ENCODE results near the gene XPO1. TPM values are rescaled to one million over a fixed set of nuclear protein-coding genes. Genes with fewer than 3 reads are reported as not detected.

Gene XPO1
- polyA plus RNA-seq, 1 donor: 142 TPM

DNA sequence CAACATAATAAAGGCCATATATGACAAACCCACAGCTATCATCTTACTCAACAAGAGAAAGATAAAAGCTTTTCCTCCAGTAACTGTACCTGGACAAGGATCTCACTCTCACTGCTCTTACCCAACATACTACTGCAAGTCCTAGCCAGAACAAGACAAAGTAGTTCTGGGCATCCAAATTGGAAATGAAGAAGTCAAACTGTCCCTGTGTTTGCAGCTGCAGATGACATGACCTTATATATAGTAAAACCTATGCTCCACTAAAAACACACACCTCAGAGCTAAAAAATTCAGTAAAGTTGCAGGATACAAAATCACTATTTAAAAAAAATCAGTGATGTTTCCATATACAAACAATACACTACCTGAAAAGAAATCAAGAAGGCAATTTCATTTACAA lies 99.5 kb downstream of the XPO1 start:
- no peak for DNase-seq
- Histone ChIP-seq H3K27me3 (ENCODE audit: control insufficient read depth, insufficient read depth, low read length) (no peaks in the 10 kb centered on the region), H3K27ac (ENCODE audit: low read length) (no peak overlapping the region), H3K4me1 (ENCODE audit: control insufficient read depth, insufficient read depth, low read length) (peaks cover 7% of the 10 kb centered on the region), H3K36me3 (ENCODE audit: control insufficient read depth, insufficient read depth, low read length) (peaks cover 5% of the 10 kb centered on the region), H3K4me3 (ENCODE audit: low read length) (no peak overlapping the region), H3K9me3 (ENCODE audit: control insufficient read depth, low read depth, low read length) (no peaks in the 10 kb centered on the region)

DNA sequence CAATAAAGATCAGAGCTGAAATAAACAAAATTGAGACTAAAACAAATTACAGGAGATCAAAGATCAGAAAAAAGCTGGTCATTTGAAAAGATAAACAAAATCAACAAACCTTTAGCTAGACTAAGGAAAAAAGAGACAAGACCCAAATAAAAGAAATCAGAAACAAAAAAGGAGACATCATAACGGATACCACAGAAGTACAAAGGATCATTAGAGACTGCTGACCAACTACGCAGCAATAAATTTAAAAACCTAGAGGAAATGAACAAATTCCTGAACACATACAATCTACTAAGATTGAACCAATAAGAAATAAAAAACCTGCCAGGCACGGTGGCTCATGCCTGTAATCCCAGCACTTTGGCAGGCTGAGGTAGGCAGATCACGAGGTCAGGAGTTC lies 101.0 kb downstream of the XPO1 start:
- WGBS (ENCODE audit: insufficient coverage, low lambda C conversion rate): 80% methylated on average over 1 of the region's 4 CpGs
- Histone ChIP-seq H3K36me3 (ENCODE audit: control insufficient read depth, insufficient read depth, low read length) (peaks cover 5% of the 10 kb centered on the region), H3K9me3 (ENCODE audit: control insufficient read depth, low read depth, low read length) (no peaks in the 10 kb centered on the region), H3K4me3 (ENCODE audit: low read length) (no peak overlapping the region), H3K27me3 (ENCODE audit: control insufficient read depth, insufficient read depth, low read length) (no peaks in the 10 kb centered on the region), H3K27ac (ENCODE audit: low read length) (no peak overlapping the region), H3K4me1 (ENCODE audit: control insufficient read depth, insufficient read depth, low read length) (peaks cover 20% of the 10 kb centered on the region)
- DNase-seq: no peak

DNA sequence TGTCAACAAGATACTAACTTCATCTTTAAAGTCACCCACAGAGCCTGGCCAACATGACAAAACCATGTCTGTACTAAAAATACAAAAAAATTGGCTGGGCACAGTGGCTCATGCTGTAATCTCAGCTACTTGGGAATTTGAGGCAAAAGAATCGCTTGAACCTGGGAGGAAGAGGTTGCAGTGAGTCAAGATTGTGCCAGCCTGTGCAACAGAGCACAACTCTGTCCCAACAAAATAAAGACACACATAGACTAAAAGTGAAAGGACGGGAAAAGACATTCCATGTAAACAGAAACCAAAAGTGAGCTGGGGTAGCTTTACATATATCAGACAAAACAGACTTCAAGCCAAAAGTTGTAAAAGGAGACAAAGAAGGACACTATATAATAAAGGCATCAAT lies 102.1 kb downstream of the XPO1 start:
- peak in 1 of 2 donors; percentile 43 for DNase-seq
- Histone ChIP-seq H3K27me3 (ENCODE audit: control insufficient read depth, insufficient read depth, low read length) (no peaks in the 10 kb centered on the region), H3K4me3 (ENCODE audit: low read length) (no peak overlapping the region), H3K4me1 (ENCODE audit: control insufficient read depth, insufficient read depth, low read length) (peaks cover 23% of the 10 kb centered on the region), H3K27ac (ENCODE audit: low read length) (no peak overlapping the region), H3K9me3 (ENCODE audit: control insufficient read depth, low read depth, low read length) (no peaks in the 10 kb centered on the region), H3K36me3 (ENCODE audit: control insufficient read depth, insufficient read depth, low read length) (peaks cover 5% of the 10 kb centered on the region)
- 57% methylated on average over 1 of the region's 2 CpGs for WGBS (ENCODE audit: insufficient coverage, low lambda C conversion rate)

DNA sequence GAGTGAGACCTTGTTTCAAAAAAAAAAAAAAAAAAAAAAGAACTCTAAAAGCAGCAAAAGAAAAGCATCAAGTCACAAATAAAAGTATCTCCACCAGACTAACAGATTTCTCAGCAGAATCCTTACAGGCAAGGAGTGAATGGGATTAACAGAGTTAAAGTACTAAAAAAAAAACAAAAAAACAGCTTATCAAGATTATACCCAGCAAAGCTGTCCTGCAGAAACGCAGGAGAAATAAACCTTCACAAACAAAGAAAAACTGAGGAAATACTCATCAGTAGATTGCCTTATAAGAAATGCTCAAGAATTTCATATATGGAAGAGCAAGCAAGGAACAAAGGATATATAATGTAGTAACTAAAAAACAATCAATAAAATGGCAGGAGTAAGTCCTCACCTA lies 102.9 kb downstream of the XPO1 start:
- Histone ChIP-seq H3K27me3 (ENCODE audit: control insufficient read depth, insufficient read depth, low read length) (no peaks in the 10 kb centered on the region), H3K4me1 (ENCODE audit: control insufficient read depth, insufficient read depth, low read length) (peaks cover 23% of the 10 kb centered on the region), H3K4me3 (ENCODE audit: low read length) (no peak overlapping the region), H3K36me3 (ENCODE audit: control insufficient read depth, insufficient read depth, low read length) (peaks cover 5% of the 10 kb centered on the region), H3K27ac (ENCODE audit: low read length) (no peak overlapping the region), H3K9me3 (ENCODE audit: control insufficient read depth, low read depth, low read length) (no peaks in the 10 kb centered on the region)
- DNase-seq: no peak
- no CpG with 5 or more reads among the region's 1 CpG for WGBS (ENCODE audit: insufficient coverage, low lambda C conversion rate)

DNA sequence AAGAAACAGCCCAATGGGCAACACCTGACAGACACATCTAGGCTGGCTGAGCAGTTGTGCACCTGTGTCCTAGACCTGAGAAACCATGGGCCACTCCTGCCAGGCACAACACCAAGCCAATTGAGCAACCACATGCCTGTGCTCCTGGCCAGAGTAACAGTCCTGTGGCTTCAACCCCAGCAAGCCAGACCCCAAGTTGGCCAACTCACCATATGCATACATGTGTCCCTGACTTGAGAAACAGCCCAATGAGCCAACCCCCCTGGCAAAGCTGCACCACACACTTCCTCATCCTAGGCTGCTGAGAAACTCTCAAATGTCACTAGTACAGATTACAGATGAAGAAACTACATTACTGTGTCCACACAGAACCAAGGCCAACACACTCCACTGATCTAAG lies 103.8 kb downstream of the XPO1 start:
- H3K4me3 ChIP-seq (ENCODE audit: low read length): no peak overlapping the region
- DNase-seq: no peak
- H3K36me3 ChIP-seq (ENCODE audit: control insufficient read depth, insufficient read depth, low read length): peaks cover 3% of the 10 kb centered on the region
- no peak overlapping the region for H3K27ac ChIP-seq (ENCODE audit: low read length)
- H3K9me3 ChIP-seq (ENCODE audit: control insufficient read depth, low read depth, low read length): no peaks in the 10 kb centered on the region
- H3K27me3 ChIP-seq (ENCODE audit: control insufficient read depth, insufficient read depth, low read length): no peaks in the 10 kb centered on the region
- H3K4me1 ChIP-seq (ENCODE audit: control insufficient read depth, insufficient read depth, low read length): peaks cover 23% of the 10 kb centered on the region

DNA sequence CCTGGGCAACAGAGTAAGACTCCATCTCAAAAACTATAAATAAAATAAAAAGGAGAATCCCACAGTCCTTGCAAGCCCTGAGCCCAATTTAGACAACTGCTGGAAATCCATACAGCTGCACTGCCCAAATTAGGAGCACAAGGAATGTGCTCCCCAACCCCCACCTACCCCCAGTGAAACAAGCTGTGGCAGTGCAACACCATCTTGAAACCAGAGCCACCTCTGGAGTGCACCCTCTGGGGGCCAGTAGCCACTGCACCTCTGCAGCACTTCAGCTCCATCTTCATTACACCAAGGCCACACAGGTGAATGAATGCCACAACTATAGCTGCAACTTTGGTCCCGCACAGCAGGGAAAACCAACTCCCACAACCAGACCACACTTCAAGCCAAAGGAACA lies 104.5 kb downstream of the XPO1 start:
- H3K36me3 ChIP-seq (ENCODE audit: control insufficient read depth, insufficient read depth, low read length): no peaks in the 10 kb centered on the region
- H3K4me3 ChIP-seq (ENCODE audit: low read length): no peak overlapping the region
- no peaks in the 10 kb centered on the region for H3K27me3 ChIP-seq (ENCODE audit: control insufficient read depth, insufficient read depth, low read length)
- no CpG with 5 or more reads among the region's 1 CpG for WGBS (ENCODE audit: insufficient coverage, low lambda C conversion rate)
- no peaks in the 10 kb centered on the region for H3K9me3 ChIP-seq (ENCODE audit: control insufficient read depth, low read depth, low read length)
- H3K27ac ChIP-seq (ENCODE audit: low read length): peak overlapping the region; percentile 30
- peaks cover 23% of the 10 kb centered on the region for H3K4me1 ChIP-seq (ENCODE audit: control insufficient read depth, insufficient read depth, low read length)
- DNase-seq: no peak

DNA sequence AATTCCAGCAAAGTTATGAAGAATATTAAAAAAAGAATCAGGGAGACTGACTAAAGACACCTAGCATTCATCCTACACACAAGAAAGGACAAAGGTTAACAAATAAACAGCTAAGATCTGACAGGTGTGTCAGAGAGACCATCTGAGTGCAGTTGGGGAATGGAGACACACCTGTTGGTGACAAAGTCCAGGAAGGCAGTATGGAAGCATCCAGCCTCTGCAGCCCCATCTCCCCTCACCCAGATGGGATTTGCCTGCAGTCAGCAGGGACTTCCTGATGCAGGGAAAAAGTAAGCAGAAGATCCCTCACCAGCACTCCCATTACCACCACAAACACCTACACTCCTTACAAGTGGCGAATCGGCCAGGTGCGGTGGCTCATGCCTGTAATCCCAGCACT lies 105.2 kb downstream of the XPO1 start:
- Histone ChIP-seq H3K4me3 (ENCODE audit: low read length) (no peak overlapping the region), H3K27me3 (ENCODE audit: control insufficient read depth, insufficient read depth, low read length) (no peaks in the 10 kb centered on the region), H3K4me1 (ENCODE audit: control insufficient read depth, insufficient read depth, low read length) (peaks cover 23% of the 10 kb centered on the region), H3K36me3 (ENCODE audit: control insufficient read depth, insufficient read depth, low read length) (no peaks in the 10 kb centered on the region), H3K27ac (ENCODE audit: low read length) (peak overlapping the region; percentile 46), H3K9me3 (ENCODE audit: control insufficient read depth, low read depth, low read length) (no peaks in the 10 kb centered on the region)
- peak; percentile 79 to 88 for DNase-seq
- no CpG with 5 or more reads among the region's 3 CpGs for WGBS (ENCODE audit: insufficient coverage, low lambda C conversion rate)

DNA sequence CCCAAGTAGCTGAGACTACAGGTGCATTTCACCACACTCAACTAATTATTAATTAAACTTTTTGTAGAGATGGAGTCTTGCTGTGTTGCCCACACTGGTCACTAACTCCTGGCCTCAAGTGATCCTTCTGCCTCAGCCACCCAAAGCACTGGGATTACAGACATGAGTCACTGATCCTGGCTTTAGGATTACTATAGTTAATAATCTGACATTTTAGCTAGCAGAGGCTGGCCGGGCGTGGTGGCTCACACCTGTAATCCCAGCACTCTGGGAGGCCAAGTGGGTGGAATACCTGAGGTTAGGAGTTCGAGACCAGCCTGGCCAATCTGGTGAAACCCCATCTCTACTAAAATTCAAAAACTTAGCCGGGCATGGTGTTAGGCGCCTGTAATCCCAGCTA lies 106.8 kb downstream of the XPO1 start:
- DNase-seq: no peak
- Histone ChIP-seq H3K36me3 (ENCODE audit: control insufficient read depth, insufficient read depth, low read length) (no peaks in the 10 kb centered on the region), H3K27me3 (ENCODE audit: control insufficient read depth, insufficient read depth, low read length) (no peaks in the 10 kb centered on the region), H3K4me3 (ENCODE audit: low read length) (no peak overlapping the region), H3K4me1 (ENCODE audit: control insufficient read depth, insufficient read depth, low read length) (peaks cover 23% of the 10 kb centered on the region), H3K27ac (ENCODE audit: low read length) (no peak overlapping the region), H3K9me3 (ENCODE audit: control insufficient read depth, low read depth, low read length) (no peaks in the 10 kb centered on the region)
- WGBS (ENCODE audit: insufficient coverage, low lambda C conversion rate): no CpG with 5 or more reads among the region's 5 CpGs

Other genes starting within 250 kb of the XPO1 start
- gene USP34, start 67.3 kb downstream of the XPO1 start, polyA plus RNA-seq: 102 TPM

Data from large intestine (tissue), 3 donors.